Activated gamma-delta T cell treated with Interleukin-2 at 50 U/mL for 16 hours (primary cell): Measurements from ENCODE around the gene DAB2.
"Not testable (repeated sequence)": the region's sequence is repeated elsewhere in the genome, so short reads cannot be mapped to it uniquely, and the experiment has no call there.

Experiments used
- DNase-seq: peaks from one replicate; pipeline ENCODE4 v3.0.0-alpha.2; 2020

The DAB2 gene

DNA sequence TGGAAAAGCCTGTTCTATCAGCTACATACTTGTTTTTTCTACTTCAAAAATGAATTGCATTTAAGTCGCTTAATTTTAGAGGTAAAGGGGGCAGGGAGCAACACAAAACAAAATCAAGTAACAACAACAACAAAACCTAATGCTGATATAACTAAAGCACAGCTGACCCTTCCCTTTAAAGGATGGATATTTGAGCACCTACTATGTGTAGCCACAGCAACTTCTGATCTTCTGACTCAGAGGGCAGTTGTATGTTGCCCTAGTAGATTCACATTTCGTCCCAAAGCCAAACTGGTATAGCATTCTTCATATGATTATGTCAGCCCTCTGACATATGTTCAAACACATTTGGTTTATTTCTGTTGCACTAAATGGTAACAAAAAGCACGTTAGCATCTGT lies 6.8 kb downstream of the DAB2 start:
- DNase-seq = no peak

GRCh38 chr5:39415201-39415600 lies 9.6 kb downstream of the DAB2 start:
- no peak for DNase-seq

DNA sequence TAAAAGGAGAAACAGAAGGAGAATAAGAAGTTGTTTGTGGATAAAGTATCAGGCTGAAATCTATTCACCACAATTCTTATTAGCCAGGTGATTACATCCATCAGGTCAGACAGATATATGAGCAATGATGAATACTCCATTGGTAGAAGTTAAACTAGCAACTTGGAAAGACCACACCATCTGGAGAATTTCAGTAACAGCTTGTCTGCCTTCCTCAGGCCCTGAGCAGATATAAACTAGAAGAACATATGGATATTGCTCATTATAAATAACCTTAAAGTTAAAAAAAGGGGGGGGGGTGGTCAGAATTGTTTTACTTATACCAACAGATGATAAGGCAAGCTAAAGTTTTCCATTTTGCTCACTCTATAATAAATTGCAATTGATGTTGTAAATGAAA lies 10.4 kb downstream of the DAB2 start:
- DNase-seq = no peak

DNA sequence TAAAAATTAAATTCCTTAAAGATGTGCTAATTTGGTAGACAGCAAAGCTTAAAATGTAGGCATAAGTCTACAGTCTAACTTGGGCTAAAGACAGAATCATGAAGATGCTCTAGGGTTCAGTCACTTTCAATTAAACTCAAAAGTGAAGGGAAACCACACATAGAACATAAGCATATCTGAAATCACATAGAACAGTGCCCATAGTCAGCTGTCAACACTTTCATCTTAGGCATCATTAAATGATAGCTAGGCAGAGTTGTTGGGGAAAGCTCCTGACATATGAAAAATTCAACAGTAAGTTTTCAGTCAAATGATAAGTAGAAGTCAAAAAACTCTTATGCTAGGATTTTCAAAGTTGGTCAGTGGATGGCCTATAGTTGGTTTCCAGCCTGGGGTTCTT lies 11.0 kb downstream of the DAB2 start:
- no peak for DNase-seq

GRCh38 chr5:39412721-39413394 lies 11.9 kb downstream of the DAB2 start:
- DNase-seq = no peak

DNA sequence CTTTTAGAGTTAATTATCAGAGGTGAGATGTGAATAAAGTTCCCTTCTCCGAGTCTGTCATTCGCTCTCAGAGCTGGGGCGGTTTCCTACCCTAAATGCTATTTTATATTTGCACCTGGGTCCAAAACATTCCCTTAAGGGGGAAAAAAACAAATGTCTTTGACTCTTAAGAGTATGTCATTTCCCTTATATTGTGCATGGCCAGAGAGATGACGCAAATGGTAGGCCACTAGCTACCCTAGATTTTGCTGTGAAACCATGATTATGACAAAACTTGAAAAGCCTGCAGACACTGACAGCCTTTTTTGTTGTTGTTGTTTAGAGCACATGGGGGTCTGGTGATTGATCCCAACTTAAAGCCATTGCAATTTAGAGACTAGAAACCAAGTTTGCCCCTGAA lies 12.8 kb downstream of the DAB2 start:
- no peak for DNase-seq

- no peak for DNase-seq
These were observed 13.7 kb downstream of the DAB2 start for GRCh38 chr5:39411061-39411460.

DNA sequence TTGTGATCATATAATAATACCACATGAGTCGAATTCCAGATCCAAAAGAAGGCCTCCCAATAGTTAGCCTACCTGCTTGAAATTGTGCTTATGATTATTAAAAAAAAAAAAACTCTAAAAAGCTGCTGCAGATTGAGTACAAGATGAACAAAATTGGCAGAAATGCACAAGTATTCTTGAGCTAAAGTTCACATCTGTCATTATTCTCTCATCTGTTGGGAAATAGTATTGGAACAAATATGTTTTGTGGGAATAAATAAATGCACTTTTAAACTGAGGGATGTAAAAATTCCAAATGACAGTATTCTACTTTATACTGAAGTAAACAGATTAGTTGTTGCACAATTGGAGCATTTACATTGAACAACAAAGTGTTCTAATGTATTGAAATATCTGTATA lies 15.7 kb downstream of the DAB2 start:
- DNase-seq = no peak

GRCh38 chr5:39405083-39405843 lies 19.5 kb downstream of the DAB2 start:
- no peak for DNase-seq

DNA sequence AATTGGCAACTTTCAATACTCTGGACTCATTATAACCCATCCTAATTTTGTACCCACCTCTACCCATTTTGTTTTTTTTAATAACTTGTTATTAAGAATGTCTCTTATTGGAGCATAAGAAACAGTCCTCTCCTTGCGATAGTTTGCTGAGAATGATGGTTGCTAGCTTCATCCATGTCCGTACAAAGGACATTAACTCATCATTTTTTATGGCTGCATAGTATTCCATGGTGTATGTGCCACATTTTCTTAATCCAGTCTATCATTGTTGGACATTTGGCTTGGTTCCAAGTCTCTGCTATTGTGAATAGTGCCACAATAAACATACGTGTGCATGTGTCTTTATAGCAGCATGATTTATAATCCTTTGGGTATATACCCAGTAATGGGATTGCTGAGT lies 21.0 kb downstream of the DAB2 start:
- not testable (repeated sequence) for DNase-seq

- not testable (repeated sequence) for DNase-seq
These were observed 22.6 kb downstream of the DAB2 start for GRCh38 chr5:39402140-39402539.

DNA sequence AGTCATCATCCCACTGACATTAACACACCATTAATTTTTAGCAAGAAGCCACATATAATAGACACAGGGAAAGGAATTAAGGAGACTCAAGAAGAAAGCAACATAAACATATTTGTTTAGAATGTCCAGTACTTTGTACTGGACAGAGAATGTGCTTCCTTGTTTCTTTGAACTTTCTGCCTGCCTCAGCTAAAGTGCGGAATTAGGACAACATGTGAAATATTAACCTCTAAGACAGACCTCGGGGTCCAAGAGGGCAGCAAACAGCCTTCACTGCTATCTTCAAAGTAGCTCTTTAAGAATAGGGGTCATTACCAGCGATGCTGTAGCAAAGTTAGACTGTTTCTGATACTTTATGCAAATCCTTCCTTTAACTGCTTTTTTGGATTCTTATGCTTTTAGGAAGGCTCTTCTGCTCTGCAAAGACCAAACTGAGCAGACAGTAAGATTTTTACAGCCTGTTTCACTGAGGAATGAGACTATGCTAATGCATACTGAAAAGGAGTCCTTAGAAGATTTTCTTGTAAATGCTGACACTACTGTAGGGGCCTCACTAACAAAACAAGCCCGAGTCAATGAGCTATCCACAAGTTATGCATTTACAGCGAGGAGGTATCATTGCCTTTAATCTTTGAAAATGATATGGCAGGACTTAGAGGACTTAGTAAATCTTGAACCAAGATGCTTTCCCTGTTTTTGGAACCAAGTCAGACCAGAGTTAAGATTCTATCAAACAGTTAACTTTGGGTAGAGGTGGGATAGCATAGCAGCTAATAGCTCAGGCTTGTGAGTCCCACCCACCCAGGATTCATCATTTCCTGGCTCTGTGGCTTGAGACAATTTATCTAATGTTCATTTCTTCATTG lies 23.8 kb downstream of the DAB2 start:
- DNase-seq = no peak

DNA sequence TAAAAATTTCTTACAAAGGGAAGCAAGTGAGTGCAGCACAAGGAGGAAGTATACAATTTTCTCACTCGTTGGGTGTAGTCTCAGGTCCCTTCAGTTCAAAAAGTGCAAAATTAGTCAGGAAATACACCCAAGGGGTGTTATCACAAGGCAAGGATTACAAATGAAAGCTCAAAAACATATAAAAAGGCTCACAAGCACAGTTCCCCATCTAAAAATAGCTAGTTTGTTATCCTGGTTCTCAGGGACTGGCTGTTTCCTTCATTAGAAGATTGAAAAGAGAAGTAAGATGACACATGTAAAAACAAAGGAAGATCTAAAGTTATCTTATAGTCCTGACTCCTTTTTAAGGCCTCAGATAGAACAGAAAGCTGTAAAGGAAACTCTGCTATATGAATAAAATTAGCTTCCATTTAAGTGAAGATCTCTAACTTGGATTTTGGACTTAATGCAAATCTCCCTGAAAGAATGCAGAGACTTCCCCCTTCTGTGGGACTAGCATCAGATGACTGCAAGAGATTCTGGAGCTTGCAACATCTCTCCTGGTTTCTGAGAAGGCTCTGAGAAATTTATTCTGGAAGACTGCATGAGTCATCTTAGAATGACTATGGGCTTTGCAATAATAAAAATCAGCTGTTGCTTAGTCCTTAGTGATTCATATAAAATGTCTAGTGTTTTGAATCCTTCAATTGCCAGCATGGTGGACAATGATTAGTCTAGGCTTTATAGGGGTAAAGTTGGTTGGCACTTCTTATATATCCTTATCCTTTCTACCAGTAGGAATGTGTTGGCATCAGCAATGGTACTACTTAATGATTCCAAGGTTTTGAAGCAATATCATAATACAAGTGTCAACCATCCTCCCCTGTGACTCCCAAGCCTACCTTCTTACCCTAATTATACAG lies 25.4 kb downstream of the DAB2 start:
- DNase-seq = no peak

DNA sequence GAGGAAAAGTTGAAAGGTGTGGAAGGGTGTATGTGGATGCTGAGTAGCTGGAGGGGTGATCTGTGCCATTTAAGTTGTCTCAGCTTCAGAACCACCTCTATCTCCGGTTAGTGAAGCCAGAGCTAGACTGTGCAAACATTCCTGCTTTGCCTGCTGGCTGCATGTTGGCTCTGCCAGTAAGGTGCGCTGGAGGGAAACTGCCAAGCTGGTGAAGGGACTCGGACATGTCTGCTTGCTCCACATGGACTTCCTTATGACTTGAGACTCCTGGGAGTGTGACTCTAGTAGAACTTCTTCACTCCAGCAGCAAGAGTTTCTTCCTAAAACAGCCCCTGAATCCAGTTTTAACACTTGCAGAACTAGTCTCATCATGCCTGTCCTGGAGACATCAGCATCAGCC lies 27.9 kb downstream of the DAB2 start:
- no peak for DNase-seq

DNA sequence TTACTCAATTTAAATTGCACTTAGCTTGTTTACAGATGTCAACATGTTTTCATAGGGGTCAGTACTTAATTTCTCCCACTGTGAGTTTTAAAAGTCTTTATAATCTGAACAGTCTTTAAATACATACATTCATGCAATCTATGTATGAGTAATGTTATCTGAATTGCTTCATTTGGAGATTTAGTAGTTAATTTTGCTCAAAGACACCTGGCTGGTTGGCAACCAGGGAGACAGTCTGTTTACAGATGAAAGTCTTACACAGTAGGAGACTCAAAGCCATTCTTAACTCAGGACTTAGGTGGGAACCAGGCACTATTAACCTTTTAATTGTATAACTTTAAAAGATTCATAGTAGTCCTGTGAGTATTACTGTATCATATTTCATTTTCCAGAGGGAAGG lies 29.3 kb downstream of the DAB2 start:
- DNase-seq = no peak

DNA sequence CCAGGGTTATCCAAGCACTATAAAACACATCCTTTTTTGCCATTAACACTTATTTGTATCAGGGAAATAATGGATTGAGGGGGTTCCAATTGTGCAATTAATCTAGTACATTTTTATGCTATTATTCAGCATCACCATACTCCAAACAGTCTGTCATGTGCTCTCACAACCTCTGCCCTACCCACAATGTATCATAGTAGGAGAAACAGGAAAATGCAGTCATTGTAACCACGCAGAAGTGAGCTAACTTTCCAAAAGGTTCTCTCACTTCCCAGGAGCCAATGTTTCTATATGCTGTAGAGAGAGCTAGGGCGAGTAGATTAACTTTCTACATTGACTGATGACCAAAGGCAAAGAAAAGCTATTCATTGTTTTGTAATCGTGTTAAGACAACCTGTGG lies 29.8 kb downstream of the DAB2 start:
- no peak for DNase-seq

DNA sequence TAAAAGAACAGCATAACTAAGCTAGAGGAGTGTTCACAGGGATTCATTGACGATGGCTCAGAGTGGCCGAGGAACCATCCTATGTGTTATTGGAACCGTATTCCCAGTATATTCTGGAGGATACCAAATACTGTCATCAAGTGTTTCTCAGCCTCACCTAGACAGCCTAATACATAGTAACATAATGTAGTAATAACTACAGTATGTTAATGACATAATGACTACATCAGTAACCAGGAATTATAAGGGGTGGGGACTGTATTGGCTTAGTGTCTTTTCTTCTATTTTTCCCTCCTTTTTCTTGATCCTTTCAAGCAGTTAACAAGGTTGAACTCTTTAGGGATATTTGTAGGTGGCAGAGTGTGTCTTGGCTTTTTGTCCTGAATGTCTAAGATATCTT lies 33.8 kb downstream of the DAB2 start:
- no peak for DNase-seq

DNA sequence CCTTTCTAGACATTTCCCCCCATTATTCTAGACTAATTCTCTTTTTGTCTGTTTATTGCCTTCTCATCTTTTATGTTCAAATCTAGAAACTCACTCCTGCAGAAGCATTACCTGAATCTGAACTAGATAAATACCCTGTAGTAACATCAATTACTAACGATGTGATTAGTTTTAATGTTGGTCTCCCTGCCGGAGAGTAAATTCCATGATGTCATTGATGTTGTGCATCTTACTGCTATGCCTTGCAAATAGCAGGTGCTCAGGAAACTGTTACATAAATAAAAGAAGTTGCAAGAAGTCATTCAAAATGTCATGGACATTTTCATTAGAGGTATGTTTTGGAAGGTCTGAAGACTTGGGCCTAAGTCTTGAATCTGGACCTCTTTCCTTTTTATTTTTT lies 37.5 kb downstream of the DAB2 start:
- no peak for DNase-seq

DNA sequence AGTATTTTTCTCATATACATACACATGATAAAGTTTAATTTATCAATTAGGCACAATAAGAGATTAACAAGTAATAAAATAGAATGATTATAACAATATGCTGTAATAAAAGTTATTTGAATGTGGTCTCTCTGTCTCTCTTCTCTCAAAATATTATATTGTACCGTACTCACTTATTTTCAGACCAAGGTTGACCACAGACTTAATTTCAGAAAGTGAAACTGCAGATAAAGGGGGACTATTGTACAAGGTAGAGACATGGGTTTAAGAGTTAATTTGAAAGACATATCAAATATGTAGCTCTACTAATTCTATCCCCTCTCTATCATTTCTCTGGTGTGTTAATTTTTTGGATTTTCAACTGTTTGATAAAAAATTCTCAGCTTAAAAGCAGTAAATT lies 40.5 kb downstream of the DAB2 start:
- DNase-seq = no peak

DNA sequence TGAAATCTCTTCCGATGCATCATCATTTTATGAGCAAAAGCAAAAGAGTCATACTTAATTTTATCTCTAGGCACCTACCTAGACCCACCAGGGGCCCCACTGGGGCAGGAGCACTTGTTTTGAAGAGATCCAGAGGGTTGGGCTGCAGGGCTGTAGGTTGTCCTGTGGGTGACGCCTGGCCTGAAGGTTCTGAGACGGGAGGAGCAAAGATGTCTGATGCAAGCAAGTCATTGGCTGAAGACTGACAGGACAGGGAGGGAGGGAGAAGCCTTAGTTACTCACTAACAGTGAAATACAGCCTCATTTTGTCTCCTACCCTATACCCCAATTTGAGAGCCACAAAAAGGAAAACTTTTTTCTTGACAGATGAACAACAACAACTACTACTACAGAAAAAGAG lies 43.4 kb downstream of the DAB2 start:
- DNase-seq = no peak

DNA sequence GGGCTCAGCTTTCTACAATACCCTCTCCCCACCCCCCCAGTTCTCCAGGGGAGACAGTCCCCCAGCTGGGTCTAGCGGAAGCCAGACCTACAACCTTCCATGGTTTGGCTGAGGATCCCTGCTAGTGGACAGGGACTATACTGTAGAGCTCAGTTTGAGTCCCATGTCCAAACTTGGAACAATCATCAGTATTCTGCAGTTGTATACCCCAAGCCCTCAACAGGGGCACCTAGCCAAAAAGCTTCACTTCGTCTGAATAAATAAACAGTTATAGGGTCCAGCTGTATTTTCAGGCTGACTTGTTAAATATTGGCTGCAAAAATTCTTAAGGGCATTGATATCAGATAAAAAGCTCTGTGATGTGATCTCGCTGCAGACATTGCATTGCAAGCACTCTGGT lies 45.1 kb downstream of the DAB2 start:
- no peak for DNase-seq

DNA sequence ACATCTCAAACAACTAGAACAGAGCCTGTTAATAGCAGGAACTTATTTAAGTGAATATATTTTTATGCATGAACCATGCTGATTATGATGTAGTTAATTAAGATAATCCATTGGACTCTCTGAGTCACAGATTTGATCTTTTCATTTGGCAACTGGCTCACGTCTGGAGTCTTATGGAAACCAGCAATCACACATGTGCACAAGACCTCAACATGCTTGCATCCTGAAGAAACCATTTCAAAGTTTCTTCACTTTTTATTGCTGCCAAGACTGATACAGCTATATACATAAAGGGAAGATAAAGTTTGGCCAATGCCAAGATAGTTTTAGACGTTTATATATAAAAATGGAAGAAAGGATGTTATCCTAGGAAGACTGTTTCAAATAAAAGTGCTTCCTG lies 47.2 kb downstream of the DAB2 start:
- DNase-seq = no peak

DNA sequence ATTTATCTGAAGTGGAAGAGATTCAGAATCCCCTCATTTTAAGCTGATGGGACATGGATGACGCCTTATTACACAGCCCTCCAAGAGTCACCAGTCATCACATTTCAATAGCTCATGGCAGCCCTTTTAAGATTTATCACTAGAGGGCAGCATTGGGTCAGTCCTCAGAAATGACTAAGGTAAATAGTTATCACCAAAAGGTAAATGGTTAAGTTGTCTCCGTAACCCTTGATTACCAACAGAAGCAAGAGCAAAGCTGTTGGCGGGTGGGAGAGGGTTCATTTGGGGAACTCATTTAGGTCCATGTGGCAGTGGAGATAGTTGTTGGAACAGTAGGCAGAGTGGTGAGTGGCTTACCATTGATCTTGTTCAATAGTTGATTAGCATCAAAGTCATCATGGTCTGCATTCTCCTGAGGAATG lies 48.5 kb downstream of the DAB2 start:
- DNase-seq = peak; percentile 9
